Hepatocyte (in vitro differentiated cells): ENCODE measurements around the gene HOXC12. TPM values are rescaled to one million over a fixed set of nuclear protein-coding genes. Genes with fewer than 3 reads are reported as not detected.

ENCODE experiments used
- DNase-seq: peaks from one replicate; pipeline ENCODE4 v3.0.0-alpha.2; 2016; ENCODE audit warnings: low spot score
- H2AFZ ChIP-seq: fragments of 200-600 bp; sonication (generic); 2 replicates; pipeline ENCODE4 v1.6.0; 2016; ENCODE audit warnings: antibody characterized with exemption, mild to moderate bottlenecking
- H3K27ac ChIP-seq: fragments of 200-600 bp; sonication (generic); 2 replicates; pipeline ENCODE4 v1.5.1; 2016; ENCODE audit warnings: mild to moderate bottlenecking
- H3K27me3 ChIP-seq: fragments of 200-600 bp; sonication (generic); 2 replicates; pipeline ENCODE4 v1.6.1; 2016
- H3K36me3 ChIP-seq: fragments of 200-600 bp; sonication (generic); replicated peaks from 2 replicates; pipeline ENCODE4 v1.5.1; 2016; ENCODE audit warnings: low read depth; ENCODE audit not compliant: insufficient read depth
- H3K4me1 ChIP-seq: fragments of 200-600 bp; sonication (generic); 2 replicates; pipeline ENCODE4 v1.5.1; 2016; ENCODE audit warnings: mild to moderate bottlenecking, moderate library complexity; ENCODE audit not compliant: insufficient read depth
- H3K4me2 ChIP-seq: fragments of 200-600 bp; sonication (generic); 2 replicates; pipeline ENCODE4 v1.6.0; 2016
- H3K4me3 ChIP-seq: fragments of 200-600 bp; sonication (generic); 2 replicates; pipeline ENCODE4 v1.5.1; 2016; ENCODE audit warnings: mild to moderate bottlenecking
- H3K79me2 ChIP-seq: fragments of 200-600 bp; sonication (generic); 2 replicates; pipeline ENCODE4 v1.6.0; 2017; ENCODE audit warnings: mild to moderate bottlenecking
- H3K9me2 ChIP-seq: fragments of 200-600 bp; sonication (generic); replicated peaks from 2 replicates; pipeline ENCODE4 v1.6.0; 2017; ENCODE audit warnings: mild to moderate bottlenecking; ENCODE audit not compliant: insufficient read depth
- H3K9me3 ChIP-seq: fragments of 200-600 bp; sonication (generic); 2 replicates; pipeline ENCODE4 v1.5.1; 2016; ENCODE audit warnings: low read depth, mild to moderate bottlenecking
- H4K20me1 ChIP-seq: fragments of 200-600 bp; sonication (generic); 2 replicates; pipeline ENCODE4 v1.6.0; 2016; ENCODE audit warnings: mild to moderate bottlenecking; ENCODE audit not compliant: insufficient read depth, poor library complexity, severe bottlenecking
- CTCF ChIP-seq: fragments of 200-600 bp; sonication (generic); IDR thresholded peaks from 2 replicates; pipeline ENCODE4 v1.5.1; 2016; ENCODE audit warnings: antibody characterized with exemption, mild to moderate bottlenecking; ENCODE audit not compliant: poor library complexity
- EZH2 ChIP-seq: fragments of 200-600 bp; sonication (generic); IDR thresholded peaks from 2 replicates; pipeline ENCODE4 v1.6.1; 2016; ENCODE audit warnings: antibody characterized with exemption, mild to moderate bottlenecking, borderline replicate concordance
- EZH2phosphoT487 ChIP-seq: fragments of 200-600 bp; sonication (generic); IDR thresholded peaks from one replicate; pipeline ENCODE4 v1.6.1; 2018; ENCODE audit warnings: antibody characterized with exemption, mild to moderate bottlenecking, low read depth, moderate library complexity; ENCODE audit not compliant: unreplicated experiment, severe bottlenecking
- whole genome bisulfite sequencing: methylation state at CpG from one replicate; pipeline ENCODE4 v1.1.6; 2016; ENCODE audit warnings: low lambda C conversion rate; ENCODE audit errors: missing lambda C conversion rate; 5-methylcytosine and 5-hydroxymethylcytosine counted together
- polyA plus RNA-seq: library from polyadenylated mRNA; unstranded; fragments of >200 nt; fragmentation: Nextera tagmentation; extraction: Ambion mirVana; gene quantifications from 2 replicates; pipeline ENCODE4 v1.2.1, GENCODE V29; 2016
- total RNA-seq: library from RNA; depleted of rRNA; stranded (reverse); fragments of >200 nt; gene quantifications from 2 replicates; pipeline ENCODE4 v1.2.3, GENCODE V29; 2014

Gene HOXC12
- total and polyA plus RNA-seq, 2 experiments from 2014 or later = not detected

GRCh38 chr12:54005853-54006558 lies 51.3 kb downstream of the HOXC12 start:
- 10% methylated on average over 39 of the region's 39 CpGs for WGBS
- Histone ChIP-seq H3K4me2 (peak overlapping the region; percentile 89), H3K79me2 (peaks cover 4% of the 10 kb centered on the region), H2AFZ (peak overlapping the region; percentile 62), H4K20me1 (no peaks in the 10 kb centered on the region), H3K4me3 (peak overlapping the region; percentile 31), H3K9me3 (no peaks in the 10 kb centered on the region), H3K36me3 (no peaks in the 10 kb centered on the region), H3K9me2 (no peaks in the 10 kb centered on the region), H3K4me1 (peaks cover 15% of the 10 kb centered on the region), H3K27me3 (peaks cover 93% of the 10 kb centered on the region), H3K27ac (peak overlapping the region; percentile 61)
- TF ChIP-seq CTCF = peak; percentile 98
- no peak for TF ChIP-seq EZH2phosphoT487
- peak; percentile 66 for TF ChIP-seq EZH2
- DNase-seq = peak; percentile 93

- Histone ChIP-seq H4K20me1 (no peaks in the 10 kb centered on the region), H3K9me3 (no peaks in the 10 kb centered on the region), H3K27me3 (peaks cover 93% of the 10 kb centered on the region), H3K4me2 (peak overlapping the region; percentile 89), H3K27ac (peak overlapping the region; percentile 61), H3K36me3 (no peaks in the 10 kb centered on the region), H2AFZ (peak overlapping the region; percentile 62), H3K4me3 (peak overlapping the region; percentile 31), H3K9me2 (no peaks in the 10 kb centered on the region), H3K79me2 (peaks cover 4% of the 10 kb centered on the region), H3K4me1 (peaks cover 15% of the 10 kb centered on the region)
- TF ChIP-seq EZH2 = no peak
- TF ChIP-seq CTCF = no peak
- no peak for TF ChIP-seq EZH2phosphoT487
- WGBS = 24% methylated on average over 22 of the region's 22 CpGs
- peak; percentile 66 for DNase-seq
Observed at GRCh38 chr12:54006559-54007220, 52.0 kb downstream of the HOXC12 start.

GRCh38 chr12:54007538-54008259 lies 53.0 kb downstream of the HOXC12 start:
- H3K4me2 ChIP-seq = peak overlapping the region; percentile 95
- no peak for DNase-seq
- WGBS = 46% methylated on average over 2 of the region's 2 CpGs
- no peak overlapping the region for H2AFZ ChIP-seq
- H3K36me3 ChIP-seq = no peaks in the 10 kb centered on the region
- peaks cover 4% of the 10 kb centered on the region for H3K79me2 ChIP-seq
- TF ChIP-seq CTCF (no peak), EZH2 (no peak), EZH2phosphoT487 (no peak)
- H3K27ac ChIP-seq = no peak overlapping the region
- no peaks in the 10 kb centered on the region for H3K9me2 ChIP-seq
- no peaks in the 10 kb centered on the region for H4K20me1 ChIP-seq
- no peak overlapping the region for H3K4me3 ChIP-seq
- no peaks in the 10 kb centered on the region for H3K9me3 ChIP-seq
- peaks cover 15% of the 10 kb centered on the region for H3K4me1 ChIP-seq
- peaks cover 88% of the 10 kb centered on the region for H3K27me3 ChIP-seq
